PC-3 (cell line): ENCODE data around the gene RANBP1.

Source experiments
- EZH2 ChIP-seq: fragments of 300-600 bp; sonication (generic); IDR thresholded peaks from one replicate; pipeline ENCODE4 v1.6.1; 2017; ENCODE audit warnings: antibody characterized with exemption, mild to moderate bottlenecking, low read length; ENCODE audit not compliant: unreplicated experiment
- EZH2phosphoT487 ChIP-seq: fragments of 300-600 bp; sonication (generic); IDR thresholded peaks from 2 replicates; pipeline ENCODE4 v1.6.1; 2018; ENCODE audit warnings: mild to moderate bottlenecking, antibody characterized with exemption, low read length, borderline replicate concordance
- TF ChIP-seq, protein P1 (sequence below): fragments of 300-600 bp; sonication (generic); conservative IDR thresholded peaks from 2 replicates; pipeline ENCODE4 v1.5.1; 2017; ENCODE audit warnings: antibody characterized with exemption, low read depth, mild to moderate bottlenecking, low read length

DNA sequence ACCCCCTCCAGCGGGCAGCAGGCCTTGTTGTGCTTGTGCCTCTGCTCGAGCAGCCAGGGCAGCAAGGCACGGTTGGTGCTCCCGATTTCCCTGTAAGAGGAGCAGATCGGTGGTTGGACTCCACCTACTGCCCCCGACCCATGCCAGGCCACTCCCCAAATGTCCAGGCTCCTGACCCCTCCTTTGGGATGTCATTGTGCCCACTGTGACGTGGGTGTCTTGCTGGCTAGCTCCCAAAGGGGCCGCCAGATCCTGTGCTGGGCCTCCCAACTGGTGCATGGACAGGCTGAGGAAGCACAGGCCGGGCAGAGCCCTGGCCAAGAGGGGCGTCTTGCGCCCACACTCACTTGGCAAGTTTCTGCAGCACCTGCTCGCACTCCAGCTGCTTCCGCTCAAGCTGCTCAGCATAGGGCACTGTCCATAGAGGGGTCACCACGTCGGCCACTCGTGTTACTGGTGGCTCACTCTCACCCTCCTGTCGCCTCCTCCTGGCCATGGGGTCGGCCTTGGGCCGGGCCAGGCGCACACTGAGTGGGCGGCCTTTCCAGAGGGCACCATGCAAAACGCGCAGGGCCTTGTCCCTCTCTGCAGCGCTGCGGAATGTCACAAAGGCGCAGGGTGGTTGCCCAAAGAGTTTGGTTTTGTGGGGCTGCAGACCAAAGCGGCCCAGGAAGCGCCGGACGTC, at the start of gene RANBP1:
- TF ChIP-seq, protein P1, sequence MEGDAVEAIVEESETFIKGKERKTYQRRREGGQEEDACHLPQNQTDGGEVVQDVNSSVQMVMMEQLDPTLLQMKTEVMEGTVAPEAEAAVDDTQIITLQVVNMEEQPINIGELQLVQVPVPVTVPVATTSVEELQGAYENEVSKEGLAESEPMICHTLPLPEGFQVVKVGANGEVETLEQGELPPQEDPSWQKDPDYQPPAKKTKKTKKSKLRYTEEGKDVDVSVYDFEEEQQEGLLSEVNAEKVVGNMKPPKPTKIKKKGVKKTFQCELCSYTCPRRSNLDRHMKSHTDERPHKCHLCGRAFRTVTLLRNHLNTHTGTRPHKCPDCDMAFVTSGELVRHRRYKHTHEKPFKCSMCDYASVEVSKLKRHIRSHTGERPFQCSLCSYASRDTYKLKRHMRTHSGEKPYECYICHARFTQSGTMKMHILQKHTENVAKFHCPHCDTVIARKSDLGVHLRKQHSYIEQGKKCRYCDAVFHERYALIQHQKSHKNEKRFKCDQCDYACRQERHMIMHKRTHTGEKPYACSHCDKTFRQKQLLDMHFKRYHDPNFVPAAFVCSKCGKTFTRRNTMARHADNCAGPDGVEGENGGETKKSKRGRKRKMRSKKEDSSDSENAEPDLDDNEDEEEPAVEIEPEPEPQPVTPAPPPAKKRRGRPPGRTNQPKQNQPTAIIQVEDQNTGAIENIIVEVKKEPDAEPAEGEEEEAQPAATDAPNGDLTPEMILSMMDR, result no peak
- no peak for TF ChIP-seq EZH2
- no peak for TF ChIP-seq EZH2phosphoT487
